ENCODE results near the gene RAB11FIP5.

Gene RAB11FIP5

GRCh38 chr2:73035899-73036711 lies 76.6 kb downstream of the RAB11FIP5 start:
- no peak for TF ChIP-seq CTCF (IDR thresholded peaks at IDR 0.05; ENCODE audit: insufficient read depth, low read depth, low read length, missing control alignments)
- DNase-seq (ENCODE audit: low read depth), result no peak
- no peak overlapping the region for H3K4me3 ChIP-seq (ENCODE audit: low read length)

- no peak overlapping the region for H3K4me3 ChIP-seq (ENCODE audit: low read length)
Observed at GRCh38 chr2:73034661-73035375, 77.9 kb downstream of the RAB11FIP5 start.

GRCh38 chr2:73033766-73034381 lies 78.9 kb downstream of the RAB11FIP5 start:
- TF ChIP-seq CTCF (IDR thresholded peaks at IDR 0.05; ENCODE audit: insufficient read depth, low read depth, low read length, missing control alignments), result no peak
- peak; percentile 9 for DNase-seq (ENCODE audit: low read depth)
- H3K4me3 ChIP-seq (ENCODE audit: low read length), result no peak overlapping the region

More at GRCh38 chr2:73034661-73035375, 77.9 kb downstream of the RAB11FIP5 start:
- no peak for DNase-seq (ENCODE audit: low read depth)
- no peak for TF ChIP-seq CTCF (IDR thresholded peaks at IDR 0.05; ENCODE audit: insufficient read depth, low read depth, low read length, missing control alignments)

- TF ChIP-seq CTCF (IDR thresholded peaks at IDR 0.05; ENCODE audit: insufficient read depth, low read depth, low read length, missing control alignments), result no peak
- DNase-seq (ENCODE audit: low read depth), result peak; percentile 8
- H3K4me3 ChIP-seq (ENCODE audit: low read length), result no peak overlapping the region
Observed at GRCh38 chr2:73033142-73033765, 79.5 kb downstream of the RAB11FIP5 start.

GRCh38 chr2:73032702-73033097 lies 80.0 kb downstream of the RAB11FIP5 start:
- TF ChIP-seq CTCF (IDR thresholded peaks at IDR 0.05; ENCODE audit: insufficient read depth, low read depth, low read length, missing control alignments), result no peak
- no peak for DNase-seq (ENCODE audit: low read depth)
- no peak overlapping the region for H3K4me3 ChIP-seq (ENCODE audit: low read length)

- no peak for TF ChIP-seq CTCF (IDR thresholded peaks at IDR 0.05; ENCODE audit: insufficient read depth, low read depth, low read length, missing control alignments)
- no peak overlapping the region for H3K4me3 ChIP-seq (ENCODE audit: low read length)
- DNase-seq (ENCODE audit: low read depth), result no peak
Observed at GRCh38 chr2:73031725-73032701, 80.7 kb downstream of the RAB11FIP5 start.
